H9 (cell line): Measurements from ENCODE around the gene DGKE. TPM values are rescaled to one million over a fixed set of nuclear protein-coding genes. Genes with fewer than 3 reads are reported as not detected.

Source experiments
- DNase-seq: peaks from one replicate; pipeline ENCODE4 v3.0.0-alpha.2; 2017
- H2AFZ ChIP-seq: one replicate; pipeline ENCODE4 v1.6.1; 2013; ENCODE audit warnings: mild to moderate bottlenecking, low read length, control low read depth, moderate library complexity
- H2AK5ac ChIP-seq: 2 replicates; pipeline ENCODE4 v1.6.1; 2013; ENCODE audit warnings: low read length, control low read depth, mixed read lengths; ENCODE audit not compliant: insufficient read length
- H2BK120ac ChIP-seq: one replicate; pipeline ENCODE4 v1.6.1; 2013; ENCODE audit warnings: low read depth, mild to moderate bottlenecking, low read length, control low read depth, inconsistent platforms; ENCODE audit not compliant: poor library complexity, severe bottlenecking
- H2BK12ac ChIP-seq: 2 replicates; pipeline ENCODE4 v1.6.1; 2013; ENCODE audit warnings: low read length, control low read depth, mixed read lengths, low read depth; ENCODE audit not compliant: insufficient read length
- H2BK15ac ChIP-seq: 2 replicates; pipeline ENCODE4 v1.6.1; 2013; ENCODE audit warnings: low read depth, low read length, control low read depth
- H2BK20ac ChIP-seq: one replicate; pipeline ENCODE4 v1.6.1; 2013; ENCODE audit warnings: low read depth, mild to moderate bottlenecking, low read length, control low read depth, inconsistent platforms; ENCODE audit not compliant: poor library complexity, severe bottlenecking
- H2BK5ac ChIP-seq: 2 replicates; pipeline ENCODE4 v1.6.1; 2013; ENCODE audit warnings: low read length, control low read depth, mixed read lengths; ENCODE audit not compliant: insufficient read length
- H3K14ac ChIP-seq: 2 replicates; pipeline ENCODE4 v1.6.1; 2013; ENCODE audit warnings: low read length, control low read depth; ENCODE audit not compliant: insufficient read depth
- H3K18ac ChIP-seq: 2 replicates; pipeline ENCODE4 v1.6.1; 2013; ENCODE audit warnings: low read depth, mild to moderate bottlenecking, mixed read lengths, low read length, control low read depth; ENCODE audit not compliant: insufficient read length
- H3K23ac ChIP-seq: 2 replicates; pipeline ENCODE4 v1.6.1; 2013; ENCODE audit warnings: low read length, control low read depth, mixed read lengths, low read depth; ENCODE audit not compliant: insufficient read length
- H3K23me2 ChIP-seq: 2 replicates; pipeline ENCODE4 v1.6.1; 2013; ENCODE audit warnings: low read depth, mild to moderate bottlenecking, mixed read lengths, low read length, control low read depth; ENCODE audit not compliant: insufficient read length, poor library complexity, severe bottlenecking
- H3K27ac ChIP-seq: 2 replicates; pipeline ENCODE4 v1.5.1; 2013; ENCODE audit warnings: low read length, control low read depth, mixed read lengths, low read depth; ENCODE audit not compliant: insufficient read length
- H3K27me3 ChIP-seq: 2 replicates; pipeline ENCODE4 v1.6.1; 2013; ENCODE audit warnings: low read length, control low read depth, inconsistent platforms; ENCODE audit not compliant: insufficient read depth
- H3K4ac ChIP-seq: 2 replicates; pipeline ENCODE4 v1.6.1; 2013; ENCODE audit warnings: low read depth, mild to moderate bottlenecking, control low read depth, inconsistent platforms, low read length, moderate library complexity
- H3K4me1 ChIP-seq: 2 replicates; pipeline ENCODE4 v1.6.1; 2013; ENCODE audit warnings: low read length, control low read depth, inconsistent platforms; ENCODE audit not compliant: insufficient read depth
- H3K4me2 ChIP-seq: 2 replicates; pipeline ENCODE4 v1.6.1; 2013; ENCODE audit warnings: low read length, control low read depth, mixed read lengths; ENCODE audit not compliant: insufficient read length, insufficient read depth
- H3K56ac ChIP-seq: 2 replicates; pipeline ENCODE4 v1.6.1; 2013; ENCODE audit warnings: low read depth, mild to moderate bottlenecking, mixed read lengths, low read length, control low read depth; ENCODE audit not compliant: insufficient read length
- H3K79me1 ChIP-seq: 2 replicates; pipeline ENCODE4 v1.6.1; 2013; ENCODE audit warnings: low read depth, mild to moderate bottlenecking, moderate library complexity, low read length, control low read depth, inconsistent platforms; ENCODE audit not compliant: insufficient read depth, poor library complexity, severe bottlenecking
- H3K79me2 ChIP-seq: 2 replicates; pipeline ENCODE4 v1.6.1; 2013; ENCODE audit warnings: low read length, control low read depth, inconsistent platforms; ENCODE audit not compliant: insufficient read depth
- H3K9ac ChIP-seq: 2 replicates; pipeline ENCODE4 v1.6.1; 2013; ENCODE audit warnings: low read length, control low read depth, mixed read lengths; ENCODE audit not compliant: insufficient read length; ENCODE audit errors: extremely low read depth
- H3K9me3 ChIP-seq: one replicate; pipeline ENCODE4 v1.6.1; 2013; ENCODE audit warnings: low read depth, low read length, inconsistent platforms; ENCODE audit not compliant: control insufficient read depth
- H3T11ph ChIP-seq: one replicate; pipeline ENCODE4 v1.6.1; 2013; ENCODE audit warnings: mild to moderate bottlenecking, low read length, control low read depth, inconsistent platforms
- H4K20me1 ChIP-seq: one replicate; pipeline ENCODE4 v1.6.1; 2013; ENCODE audit not compliant: control insufficient read depth, insufficient read length, insufficient read depth
- H4K5ac ChIP-seq: 2 replicates; pipeline ENCODE4 v1.6.1; 2013; ENCODE audit warnings: low read depth, mild to moderate bottlenecking, mixed read lengths, low read length, control low read depth; ENCODE audit not compliant: insufficient read length
- H4K8ac ChIP-seq: replicated peaks from 2 replicates; pipeline ENCODE4 v1.6.1; 2013; ENCODE audit warnings: low read length, control low read depth, mixed read lengths, low read depth; ENCODE audit not compliant: insufficient read length
- H4K91ac ChIP-seq: 2 replicates; pipeline ENCODE4 v1.6.1; 2013; ENCODE audit warnings: low read depth, mild to moderate bottlenecking, moderate library complexity, mixed read lengths, low read length, control low read depth; ENCODE audit not compliant: insufficient read length
- H3K27ac Mint-ChIP-seq, 3 experiments: 2 replicates in 2 of 3; 3 replicates in 1 of 3; pipeline ENCODE4 v1.8.0; 2020 to 2021; ENCODE audit warnings: mixed read lengths in 3 of 3, mild to moderate bottlenecking in 1 of 3, moderate library complexity in 1 of 3
- H3K27me3 Mint-ChIP-seq: 2 replicates; pipeline ENCODE4 v1.8.0; 2021; ENCODE audit warnings: low read depth, mild to moderate bottlenecking, moderate library complexity, mixed read lengths
- H3K36me3 Mint-ChIP-seq, 3 experiments: 2 replicates in 2 of 3; 3 replicates in 1 of 3; pipeline ENCODE4 v1.8.0; 2020 to 2021; ENCODE audit warnings: low read depth in 3 of 3, mixed read lengths in 3 of 3; ENCODE audit not compliant: insufficient read depth in 1 of 3
- H3K4me1 Mint-ChIP-seq, 2 experiments: 2 replicates each; pipeline ENCODE4 v1.8.0; 2020; ENCODE audit warnings: mixed read lengths in 2 of 2
- H3K4me3 Mint-ChIP-seq, 2 experiments: 2 replicates in 1 of 2; 3 replicates in 1 of 2; pipeline ENCODE4 v1.8.0; 2020 to 2021; ENCODE audit warnings: mild to moderate bottlenecking in 2 of 2, mixed read lengths in 2 of 2, moderate library complexity in 1 of 2
- H3K9me3 Mint-ChIP-seq, 2 experiments: 2 replicates in 1 of 2; 3 replicates in 1 of 2; pipeline ENCODE4 v1.8.0; 2020; ENCODE audit warnings: mild to moderate bottlenecking in 2 of 2, mixed read lengths in 2 of 2, moderate library complexity in 1 of 2
- CTCF ChIP-seq: fragments of 200-600 bp; sonication (generic); conservative IDR thresholded peaks from 3 replicates; pipeline ENCODE4 v1.8.0; 2021; ENCODE audit warnings: antibody characterized with exemption, mild to moderate bottlenecking
- WGBS: extraction: QIAGEN DNeasy Blood & Tissue Kit; methylation state at CpG from one replicate; pipeline ENCODE4 v1.1.7; 2013; ENCODE audit warnings: missing lambda C conversion rate, low lambda C conversion rate, mixed read lengths; ENCODE audit not compliant: insufficient read length; ENCODE audit errors: extremely low coverage; 5-methylcytosine and 5-hydroxymethylcytosine counted together
- total RNA-seq: library from RNA; stranded (reverse); gene quantifications from 2 replicates; pipeline ENCODE4 v1.2.1, GENCODE V29; 2021

The DGKE gene
- total RNA-seq, 1 experiment from 2014 or later = 4.9 TPM

- H4K8ac ChIP-seq = no peak overlapping the region
- no peaks in the 10 kb centered on the region for H3K23me2 ChIP-seq
- no peak overlapping the region for H2BK20ac ChIP-seq
- no peaks in the 10 kb centered on the region for H3K27me3 Mint-ChIP-seq
- no peak overlapping the region for H3K18ac ChIP-seq
- no peak overlapping the region for H3K14ac ChIP-seq
- H2BK12ac ChIP-seq = no peak overlapping the region
- no peaks in the 10 kb centered on the region for H3K79me1 ChIP-seq
- H3K36me3 Mint-ChIP-seq = peaks cover 35 to 55% (median 39%) of the 10 kb centered on the region in 3 experiments
- H4K5ac ChIP-seq = no peak overlapping the region
- H3K56ac ChIP-seq = no peak overlapping the region
- H3K23ac ChIP-seq = no peak overlapping the region
- H2BK5ac ChIP-seq = no peak overlapping the region
- no peak overlapping the region for H2AK5ac ChIP-seq
- no peak overlapping the region for H3K27ac Mint-ChIP-seq
- H3K9me3 Mint-ChIP-seq = peaks cover 17 to 26% of the 10 kb centered on the region in 2 experiments
- no peak overlapping the region for H3K27ac ChIP-seq
- H4K91ac ChIP-seq = no peak overlapping the region
- DNase-seq = no peak
- no peak overlapping the region for H3K4me2 ChIP-seq
- H3K79me2 ChIP-seq = no peaks in the 10 kb centered on the region
- H3K4ac ChIP-seq = no peak overlapping the region
- H4K20me1 ChIP-seq = no peaks in the 10 kb centered on the region
- no peak overlapping the region for H3K4me3 Mint-ChIP-seq
- no peak overlapping the region for H2BK120ac ChIP-seq
- H3T11ph ChIP-seq = no peak overlapping the region
- H3K27me3 ChIP-seq = no peaks in the 10 kb centered on the region
- peaks cover 12% of the 10 kb centered on the region for H3K9me3 ChIP-seq
- peaks cover 12 to 14% of the 10 kb centered on the region in 2 experiments for H3K4me1 Mint-ChIP-seq
- no CpG with 5 or more reads among the region's 5 CpGs for WGBS
- no peak overlapping the region for H3K9ac ChIP-seq
- H3K4me1 ChIP-seq = no peaks in the 10 kb centered on the region
- no peak overlapping the region for H2AFZ ChIP-seq
- no peak overlapping the region for H2BK15ac ChIP-seq
- TF ChIP-seq CTCF = no peak
Observed at GRCh38 chr17:56887105-56887504, 53.2 kb downstream of the DGKE start.
